CD4-positive, alpha-beta T cell treated with Interleukin-4 for 1 hour (primary cell): ENCODE data around the gene CTNNBL1.

ENCODE experiments used
- DNase-seq, 2 donors: peaks; one replicate each; pipeline ENCODE4 v3.0.0-alpha.2; 2020 to 2022

The CTNNBL1 gene

DNA sequence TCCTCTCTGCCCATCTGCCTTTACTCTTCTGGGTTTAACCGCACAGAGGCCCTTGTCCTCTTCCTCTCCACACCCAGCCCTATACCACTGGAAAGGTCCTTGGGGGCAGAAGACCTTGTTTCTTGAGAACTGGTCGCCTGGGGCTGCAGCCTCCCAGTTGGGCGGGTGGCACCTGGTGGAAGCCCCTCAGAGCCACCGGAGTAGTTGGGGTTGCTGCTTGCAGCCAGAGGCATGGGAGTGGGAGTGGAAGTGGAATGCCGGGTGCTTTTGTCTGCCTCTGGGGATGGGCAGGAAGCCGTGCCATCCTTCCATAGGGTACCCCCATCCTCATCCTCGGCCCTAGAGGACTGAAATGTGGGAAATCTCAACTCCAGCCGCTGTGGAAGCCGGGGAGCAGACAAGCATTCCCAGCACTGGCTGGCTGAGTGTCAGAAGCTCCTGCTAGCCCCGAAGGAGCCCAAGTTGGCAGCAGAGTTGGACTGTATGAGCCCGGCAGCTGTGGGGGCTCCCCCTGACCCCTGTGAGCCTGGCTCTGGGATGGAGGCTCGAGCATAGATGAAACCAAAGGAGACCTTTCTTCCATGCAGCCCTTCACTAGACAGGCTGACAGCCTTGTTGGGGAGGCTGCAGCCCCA is 210.3 kb downstream of the CTNNBL1 start:
- DNase-seq = no peak

DNA sequence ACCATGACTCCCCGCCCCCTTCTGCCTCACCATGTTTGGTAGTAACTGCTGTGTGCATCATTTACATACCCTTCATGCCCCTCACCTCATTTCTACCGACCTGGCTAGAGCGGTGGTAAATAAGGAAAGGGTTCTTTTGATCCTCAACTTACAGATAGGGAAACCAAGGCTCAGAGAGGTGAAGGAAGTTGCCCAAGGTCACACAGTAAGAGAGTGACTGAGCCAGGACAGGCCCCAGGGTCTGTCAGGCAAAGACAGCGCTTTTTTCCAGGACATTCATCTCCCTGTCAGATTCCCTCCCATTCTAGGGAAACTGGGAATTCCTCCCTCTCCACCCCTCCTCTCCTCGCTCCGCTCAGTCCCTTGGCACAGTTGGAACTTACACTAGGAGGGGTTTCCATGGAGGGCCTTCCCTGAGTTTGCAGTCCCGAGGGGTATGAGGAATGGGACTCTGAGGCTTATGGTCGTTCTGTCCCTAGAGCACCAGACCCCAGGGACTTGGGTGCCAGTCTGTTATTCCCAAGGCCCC is 211.1 kb downstream of the CTNNBL1 start:
- DNase-seq = no peak

DNA sequence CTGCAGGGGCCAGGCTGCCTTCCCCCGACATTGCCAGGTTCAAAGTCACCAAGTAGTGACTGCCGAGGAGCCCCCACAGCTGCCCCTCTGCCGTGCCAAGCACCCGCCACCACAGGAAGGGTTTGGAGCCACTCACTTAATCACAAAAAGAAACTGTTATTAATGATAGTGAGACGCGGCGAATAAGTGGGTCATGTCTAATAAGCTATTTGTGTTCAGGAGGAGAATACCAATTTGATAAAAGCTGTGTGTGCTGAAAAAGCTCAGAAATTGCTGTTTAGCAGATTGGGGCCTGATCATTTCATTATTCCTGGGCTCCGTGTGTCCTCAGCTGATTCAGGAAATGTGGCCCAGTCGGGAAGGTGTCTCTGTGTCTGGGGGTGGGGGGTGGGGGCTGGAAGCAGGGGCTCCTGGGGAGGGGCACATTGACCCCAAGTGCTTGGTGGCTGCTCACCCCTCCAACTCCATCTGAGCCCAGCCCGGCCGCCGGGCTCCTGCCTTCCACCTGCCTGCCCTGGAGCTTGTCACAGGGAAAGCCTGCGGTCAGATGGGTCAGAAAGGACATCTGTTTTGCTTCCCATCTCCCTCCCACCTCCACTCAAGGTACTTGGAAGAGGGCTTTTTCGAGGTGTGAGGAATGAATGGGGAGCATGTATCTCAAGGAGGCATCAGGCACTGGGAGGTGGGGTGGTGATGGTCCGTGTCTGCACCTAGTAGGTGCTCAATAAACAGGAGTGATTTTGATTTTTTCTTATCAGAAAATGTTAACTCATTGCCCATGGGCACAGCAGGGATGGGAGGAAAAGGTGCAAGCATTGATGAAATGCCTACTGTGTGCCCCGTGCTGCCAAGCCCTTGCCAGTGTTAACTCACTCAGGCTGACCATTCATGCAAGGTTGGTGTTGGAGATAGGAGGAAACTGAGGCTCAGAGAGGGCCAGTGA is 212.1 kb downstream of the CTNNBL1 start:
- DNase-seq = no peak

- DNase-seq = no peak
Measured at GRCh38 chr20:37907330-37907676, 213.5 kb downstream of the CTNNBL1 start.

DNA sequence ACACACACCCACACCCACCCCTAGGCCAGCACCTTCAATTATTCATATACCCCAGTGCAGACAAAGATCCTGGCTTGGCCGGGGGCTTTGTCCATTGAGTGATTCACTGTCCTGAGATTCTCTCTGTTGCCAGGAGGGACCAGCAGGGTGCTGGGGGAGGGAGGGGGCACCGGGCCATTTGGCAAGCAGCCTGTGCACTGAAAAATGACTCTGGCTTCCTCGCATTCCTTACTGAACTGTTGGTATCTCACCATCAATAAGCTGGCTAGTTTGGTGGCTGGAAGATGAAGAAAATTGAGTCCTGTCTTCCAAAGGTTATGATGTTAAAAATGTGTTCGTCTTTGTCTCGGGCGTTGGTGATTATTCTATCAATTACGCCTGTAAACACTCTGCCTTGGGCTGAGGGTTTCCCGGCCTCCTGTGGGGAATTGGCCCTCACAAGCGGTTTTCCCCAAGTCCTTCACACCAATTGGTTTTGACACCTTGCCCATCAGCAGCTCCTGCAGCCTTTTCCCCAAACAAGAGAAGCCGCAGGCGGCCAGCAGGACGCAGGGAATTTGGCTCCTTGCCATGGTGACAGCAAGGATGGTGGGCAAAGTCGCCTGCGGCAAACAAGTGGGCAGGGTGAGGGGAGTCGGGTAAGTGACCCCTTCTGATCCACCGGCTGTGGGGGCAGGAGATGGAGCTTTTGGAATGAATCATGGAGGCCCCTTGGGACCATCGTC is 214.0 kb downstream of the CTNNBL1 start:
- no peak for DNase-seq

DNA sequence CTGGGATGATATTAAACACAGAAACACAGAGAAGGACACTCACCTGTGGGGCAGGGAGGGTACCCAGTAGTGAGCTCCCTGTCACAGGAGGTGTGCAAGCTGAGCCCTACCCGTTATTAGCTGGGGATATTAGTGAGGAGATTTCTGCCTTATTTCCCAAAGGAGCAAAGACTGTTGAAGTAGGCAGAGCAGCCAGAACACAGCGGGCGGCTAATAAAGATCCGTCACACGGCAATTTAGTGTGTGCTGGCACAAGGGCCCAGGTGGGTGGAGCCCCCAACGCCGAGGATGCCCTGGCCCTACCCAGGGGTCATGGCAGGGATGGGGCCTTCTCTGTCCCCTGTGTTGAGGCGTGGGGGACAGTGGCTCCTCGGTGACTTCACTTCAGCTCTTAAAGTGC is 217.4 kb downstream of the CTNNBL1 start:
- no peak for DNase-seq

DNA sequence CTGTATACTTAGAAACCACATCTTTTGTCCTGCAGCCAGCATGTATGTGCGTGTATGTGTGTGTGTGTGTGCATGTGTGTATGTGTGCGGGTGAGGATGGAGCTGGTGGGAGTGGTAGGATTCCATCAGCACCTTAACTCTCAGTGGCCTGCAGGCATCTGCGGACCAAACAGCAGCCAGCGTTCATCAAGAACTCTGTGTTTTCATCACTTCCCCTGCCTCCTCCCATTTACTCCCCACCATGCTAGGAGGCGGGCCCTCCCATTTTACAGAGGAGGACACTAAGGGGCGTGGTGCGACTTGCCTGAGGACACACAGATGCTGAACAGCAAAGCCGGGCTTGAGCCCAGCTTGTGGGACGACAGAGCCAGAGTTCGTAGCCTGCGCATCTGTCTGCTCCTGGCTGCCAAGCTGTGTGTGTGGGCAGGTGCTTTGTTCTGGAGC is 218.0 kb downstream of the CTNNBL1 start:
- no peak for DNase-seq

GRCh38 chr20:37912874-37913273 is 219.0 kb downstream of the CTNNBL1 start:
- DNase-seq = no peak

DNA sequence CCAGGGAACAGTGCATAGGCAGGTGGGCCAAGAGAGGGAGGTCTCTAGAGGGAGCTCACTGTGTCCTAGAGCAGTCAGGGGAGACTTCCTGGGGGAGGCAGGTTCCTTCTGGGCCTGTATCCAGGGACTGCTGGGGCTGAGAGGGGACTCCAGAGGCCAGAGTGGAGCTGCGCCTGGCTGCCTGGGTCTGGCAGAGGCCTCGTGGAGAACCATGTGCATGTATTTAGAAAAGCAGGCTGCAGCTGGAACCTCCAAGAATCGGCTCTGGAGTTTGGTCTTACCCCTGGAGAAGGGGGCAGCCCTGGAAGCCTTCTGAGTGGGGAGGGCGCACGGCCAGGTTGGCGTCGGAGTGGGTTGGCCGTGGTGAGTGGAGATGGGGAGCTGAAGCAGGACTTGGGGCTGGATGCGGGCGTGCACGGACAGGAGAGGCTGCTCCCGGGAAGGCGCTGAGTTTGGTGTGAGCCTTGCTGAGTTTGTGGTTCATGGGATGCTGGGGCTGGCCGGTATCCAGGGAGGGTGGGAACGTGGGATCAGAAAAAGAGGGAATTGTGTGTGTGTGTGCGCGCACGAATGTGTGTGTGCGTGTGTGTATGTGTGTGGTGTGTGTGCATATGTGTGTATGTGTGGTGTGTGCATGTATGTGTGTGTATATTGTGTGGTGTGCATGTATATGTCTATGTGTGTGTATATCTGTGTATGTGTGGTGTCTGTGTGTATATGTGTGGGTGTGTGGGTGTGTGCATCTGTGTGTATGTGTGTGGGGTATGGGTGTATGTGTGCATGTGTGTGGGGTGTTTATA is 219.9 kb downstream of the CTNNBL1 start:
- no peak for DNase-seq

DNA sequence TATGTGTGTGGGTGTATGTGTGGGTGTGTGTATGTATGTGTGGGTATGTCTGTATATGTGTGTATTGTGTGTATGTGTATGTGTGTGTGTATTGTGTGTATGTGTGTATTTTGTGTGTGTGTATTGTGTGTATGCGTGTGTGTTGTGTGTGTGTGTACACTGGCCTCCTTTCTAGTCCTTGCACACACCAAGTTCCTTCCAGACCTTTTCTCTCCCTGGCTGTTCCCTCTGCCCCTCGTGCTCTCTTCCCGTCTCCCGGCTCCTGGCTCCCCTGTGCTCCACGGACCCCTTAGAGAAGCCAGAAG is 220.5 kb downstream of the CTNNBL1 start:
- DNase-seq = no peak

GRCh38 chr20:37914672-37915433 is 221.0 kb downstream of the CTNNBL1 start:
- DNase-seq = peak; percentile 7 to 14

- no peak for DNase-seq
Measured at GRCh38 chr20:37915434-37915787, 221.6 kb downstream of the CTNNBL1 start.

GRCh38 chr20:37915800-37916570 is 222.2 kb downstream of the CTNNBL1 start:
- DNase-seq = no peak

DNA sequence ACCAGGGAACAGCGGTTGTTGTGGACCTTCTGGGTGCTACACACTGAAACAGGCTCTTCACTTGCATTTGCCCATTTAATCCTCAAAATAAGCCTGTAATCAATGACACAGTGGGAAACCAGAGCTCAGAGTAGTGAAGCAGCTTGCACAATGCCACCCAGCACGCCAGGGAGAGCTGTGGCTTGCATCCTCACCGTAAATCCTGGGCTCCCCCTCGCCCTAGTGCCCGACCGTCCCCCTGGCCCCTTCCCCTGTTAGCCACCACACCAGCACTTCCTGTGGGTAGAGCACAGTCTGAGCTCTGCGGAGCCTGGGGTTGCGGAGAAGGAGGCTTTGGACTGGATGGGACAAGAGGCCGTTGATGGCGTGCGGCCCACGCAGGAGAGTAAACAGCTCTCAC is 223.6 kb downstream of the CTNNBL1 start:
- no peak for DNase-seq

DNA sequence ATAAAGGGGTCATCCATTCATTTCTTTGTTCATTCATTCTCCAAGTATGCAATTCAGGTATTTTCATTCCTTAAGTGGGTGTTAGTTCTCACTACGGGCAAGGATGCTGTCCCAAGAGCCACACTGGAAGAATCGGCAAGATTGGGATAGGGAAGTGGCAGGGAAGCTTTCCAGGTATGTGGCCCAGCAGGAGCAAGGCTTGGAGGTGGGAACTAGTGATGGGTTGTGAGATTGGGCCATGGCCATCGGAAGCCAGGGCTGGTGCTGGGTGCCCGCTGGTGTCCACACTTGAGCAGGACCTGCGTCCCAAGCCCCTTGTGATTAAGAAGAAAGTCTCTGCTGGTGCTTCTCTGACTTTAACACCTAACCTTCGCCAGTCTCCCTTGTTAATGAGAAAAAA is 224.2 kb downstream of the CTNNBL1 start:
- DNase-seq = no peak

DNA sequence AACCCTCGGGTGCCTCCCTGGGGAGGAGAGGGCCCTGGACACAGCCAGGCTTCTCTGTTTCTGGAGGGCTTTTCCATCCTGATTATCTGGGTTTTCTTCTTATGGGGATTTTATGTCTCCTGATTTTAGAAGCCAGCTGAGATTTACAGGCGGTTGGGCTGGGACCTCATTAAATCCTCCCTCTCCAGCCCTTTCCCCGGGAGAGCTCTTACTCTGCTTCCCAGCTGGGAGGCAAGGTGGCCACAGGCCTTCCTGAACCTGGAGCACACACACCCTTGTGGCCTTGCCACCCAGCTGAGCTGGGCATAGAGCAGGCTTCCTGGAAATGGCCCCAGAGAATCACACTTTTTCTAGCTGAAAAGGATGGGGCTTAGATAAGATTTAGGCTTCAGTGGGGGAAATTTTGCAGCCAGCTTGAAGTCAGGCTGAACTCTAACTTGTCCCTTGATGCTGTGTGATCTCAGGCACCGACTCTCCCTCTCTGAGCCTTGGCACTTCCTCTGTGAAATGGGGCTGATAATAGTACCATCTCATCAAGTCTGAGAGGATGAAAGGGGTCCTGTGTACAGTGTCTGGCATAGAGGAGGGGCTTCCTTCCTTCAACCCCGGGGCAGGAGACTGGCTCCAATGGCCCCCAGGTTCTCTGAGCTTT is 225.7 kb downstream of the CTNNBL1 start:
- DNase-seq = no peak

DNA sequence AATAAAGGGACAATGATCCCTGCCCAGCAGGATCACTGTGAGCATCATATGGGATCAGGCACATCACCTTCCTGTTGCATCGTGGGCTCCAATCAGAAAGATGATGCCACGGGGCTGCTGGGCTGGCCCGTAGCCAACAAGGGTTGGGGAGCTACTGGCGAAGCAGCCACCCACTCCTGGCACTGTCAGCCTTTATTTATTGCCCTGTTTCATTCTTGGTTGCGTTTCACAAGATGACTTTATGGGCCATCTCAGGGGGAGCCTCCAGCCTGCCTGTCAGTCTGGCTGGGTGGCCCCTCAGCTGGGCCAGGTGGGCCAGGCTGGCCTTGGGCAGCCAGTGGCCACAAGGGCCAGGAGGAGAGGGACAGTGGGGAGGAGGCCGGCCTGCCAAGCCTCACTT is 226.4 kb downstream of the CTNNBL1 start:
- DNase-seq = no peak

DNA sequence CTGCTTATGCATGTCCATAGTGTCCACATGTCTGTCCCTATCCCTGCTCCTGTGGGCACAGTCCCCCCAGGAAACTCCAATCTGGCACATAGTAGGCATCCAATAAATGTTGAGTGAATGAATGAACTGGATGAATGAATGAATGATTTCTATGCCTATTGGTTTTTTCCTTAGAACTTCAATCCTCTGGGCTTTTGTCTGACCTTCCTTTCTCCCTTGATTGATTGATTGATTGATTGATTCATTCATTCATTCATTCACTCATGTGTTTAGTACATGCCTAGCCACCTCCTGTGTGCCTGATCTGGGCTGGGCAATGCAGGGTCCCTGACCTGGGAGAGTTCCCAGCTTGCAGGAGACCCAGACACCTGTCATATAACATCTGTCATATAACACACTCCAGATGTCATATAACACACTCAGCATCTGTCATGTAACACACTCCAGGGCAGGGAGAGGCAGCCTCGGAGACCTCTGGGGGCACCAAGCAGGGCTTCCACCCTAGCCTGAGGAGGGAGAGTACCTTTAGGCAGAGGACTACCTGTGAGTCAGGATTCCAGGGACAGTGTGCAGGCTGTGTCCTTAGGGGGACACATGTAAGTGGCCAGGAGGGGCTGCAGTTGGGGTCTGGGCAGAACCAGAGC is 227.0 kb downstream of the CTNNBL1 start:
- DNase-seq = no peak

DNA sequence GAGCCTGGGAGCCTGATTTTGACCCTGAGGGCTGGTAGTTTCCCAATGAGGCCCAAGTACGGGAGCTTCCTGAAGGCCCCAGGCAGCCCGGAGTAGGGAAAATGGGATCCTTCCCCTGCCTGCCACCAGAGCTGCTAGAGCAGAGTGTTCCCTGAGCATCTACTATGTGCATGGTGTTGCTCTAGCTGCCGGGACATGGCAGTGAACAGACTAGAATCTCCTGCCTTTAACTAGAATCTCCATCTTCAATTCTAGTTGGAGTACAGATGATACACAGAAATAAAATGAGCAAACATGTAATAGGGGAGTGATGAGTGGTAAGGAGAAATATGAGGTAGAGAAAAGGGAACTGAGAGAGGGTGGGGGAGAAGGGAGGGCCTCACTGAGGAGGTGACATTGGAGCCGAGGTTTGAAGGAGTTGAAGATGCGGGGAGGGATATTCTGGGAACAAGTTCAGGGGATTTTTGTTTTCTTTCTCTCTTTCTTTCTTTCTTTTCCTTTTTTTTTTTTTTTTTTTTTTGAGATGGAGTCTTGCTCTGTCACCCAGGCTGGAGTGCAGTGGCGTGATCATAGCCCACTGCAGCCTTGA is 227.6 kb downstream of the CTNNBL1 start:
- no peak for DNase-seq
